Measurements from ENCODE around the gene AP1AR.
"Not testable (repeated sequence)": the region's sequence is repeated elsewhere in the genome, so short reads cannot be mapped to it uniquely, and the experiment has no call there.

Gene AP1AR

GRCh38 chr4:112206431-112206830, 25.2 kb upstream of the AP1AR start:
- Histone ChIP-seq H3K27ac (replicated peaks; ENCODE audit: low read length) (no peak overlapping the region), H2BK5ac (ENCODE audit: low read length) (no peak overlapping the region), H3K23ac (ENCODE audit: low read depth, low read length, poor library complexity) (no peak overlapping the region), H4K8ac (ENCODE audit: low read depth, low read length) (no peak overlapping the region), H3K4me3 (ENCODE audit: low read length in 2 of 2) (no peak overlapping the region), H4K91ac (ENCODE audit: low read depth, low read length, poor library complexity) (no peak overlapping the region), H3K79me1 (ENCODE audit: low read depth, low read length) (no peaks in the 10 kb centered on the region), H2BK12ac (ENCODE audit: low read length) (no peak overlapping the region), H2BK120ac (ENCODE audit: low read depth, low read length) (no peak overlapping the region), H3K9me3 (replicated peaks in 1 of 2; ENCODE audit: control insufficient read depth in 2 of 2, insufficient read depth in 1 of 2, low read depth in 1 of 2, low read length in 2 of 2) (no peaks in the 10 kb centered on the region), H2AFZ (ENCODE audit: low read length) (no peak overlapping the region), H3K14ac (ENCODE audit: low read length) (no peak overlapping the region), H3K4ac (ENCODE audit: low read length) (no peak overlapping the region), H2AK5ac (ENCODE audit: low read depth, low read length) (no peak overlapping the region), H2BK15ac (ENCODE audit: low read length) (no peak overlapping the region), H3K36me3 (replicated peaks in 1 of 2; ENCODE audit: control insufficient read depth in 2 of 2, insufficient read depth in 2 of 2, low read length in 2 of 2) (no peaks in the 10 kb centered on the region), H3K27me3 (ENCODE audit: control insufficient read depth in 3 of 3, insufficient read depth in 3 of 3, low read depth in 1 of 3, low read length in 3 of 3) (no peaks in the 10 kb centered on the region), H3K18ac (ENCODE audit: low read length) (no peak overlapping the region), H3K9ac (ENCODE audit: low read depth, low read length, poor library complexity) (no peak overlapping the region), H3K4me2 (ENCODE audit: insufficient read depth, low read length, poor library complexity, severe bottlenecking) (no peak overlapping the region), H3K4me1 (ENCODE audit: control insufficient read depth in 2 of 2, insufficient read depth in 1 of 2, low read depth in 1 of 2, low read length in 2 of 2) (no peaks in the 10 kb centered on the region)
- WGBS, 2 donors (ENCODE audit: extremely low coverage in 2 of 2, insufficient read length in 2 of 2, insufficient replicate concordance in 1 of 2) = no CpG with 5 or more reads among the region's 2 CpGs
- no peak for DNase-seq (ENCODE audit: low spot score)

GRCh38 chr4:112208137-112209095, 23.2 kb upstream of the AP1AR start:
- H3K4me1 ChIP-seq (ENCODE audit: control insufficient read depth in 2 of 2, insufficient read depth in 1 of 2, low read depth in 1 of 2, low read length in 2 of 2) = not testable (repeated sequence)

GRCh38 chr4:112210777-112211176, 20.8 kb upstream of the AP1AR start:
- Histone ChIP-seq H3K4me3 (ENCODE audit: low read length in 2 of 2) (no peak overlapping the region), H3K4me2 (ENCODE audit: insufficient read depth, low read length, poor library complexity, severe bottlenecking) (no peak overlapping the region), H2AK5ac (ENCODE audit: low read depth, low read length) (no peak overlapping the region), H3K36me3 (replicated peaks in 1 of 2; ENCODE audit: control insufficient read depth in 2 of 2, insufficient read depth in 2 of 2, low read length in 2 of 2) (no peaks in the 10 kb centered on the region), H3K79me1 (ENCODE audit: low read depth, low read length) (no peaks in the 10 kb centered on the region), H2BK5ac (ENCODE audit: low read length) (no peak overlapping the region), H3K27me3 (ENCODE audit: control insufficient read depth in 3 of 3, insufficient read depth in 3 of 3, low read depth in 1 of 3, low read length in 3 of 3) (no peaks in the 10 kb centered on the region), H3K4me1 (ENCODE audit: control insufficient read depth in 2 of 2, insufficient read depth in 1 of 2, low read depth in 1 of 2, low read length in 2 of 2) (no peaks in the 10 kb centered on the region), H2BK120ac (ENCODE audit: low read depth, low read length) (no peak overlapping the region), H2BK12ac (ENCODE audit: low read length) (no peak overlapping the region), H3K23ac (ENCODE audit: low read depth, low read length, poor library complexity) (no peak overlapping the region), H4K8ac (ENCODE audit: low read depth, low read length) (no peak overlapping the region), H3K4ac (ENCODE audit: low read length) (no peak overlapping the region), H3K14ac (ENCODE audit: low read length) (no peak overlapping the region), H3K9me3 (replicated peaks in 1 of 2; ENCODE audit: control insufficient read depth in 2 of 2, insufficient read depth in 1 of 2, low read depth in 1 of 2, low read length in 2 of 2) (no peaks in the 10 kb centered on the region), H2AFZ (ENCODE audit: low read length) (no peak overlapping the region), H3K27ac (replicated peaks; ENCODE audit: low read length) (no peak overlapping the region), H3K9ac (ENCODE audit: low read depth, low read length, poor library complexity) (no peak overlapping the region), H3K18ac (ENCODE audit: low read length) (no peak overlapping the region), H4K91ac (ENCODE audit: low read depth, low read length, poor library complexity) (no peak overlapping the region), H2BK15ac (ENCODE audit: low read length) (no peak overlapping the region)
- WGBS, 2 donors (ENCODE audit: extremely low coverage in 2 of 2, insufficient read length in 2 of 2, insufficient replicate concordance in 1 of 2) = no CpG with 5 or more reads among the region's 1 CpG
- DNase-seq (ENCODE audit: low spot score) = no peak

More at GRCh38 chr4:112208137-112209095, 23.2 kb upstream of the AP1AR start:
- H3K79me1 ChIP-seq (ENCODE audit: low read depth, low read length); H2BK120ac ChIP-seq (ENCODE audit: low read depth, low read length); H3K23ac ChIP-seq (ENCODE audit: low read depth, low read length, poor library complexity); H2AFZ ChIP-seq (ENCODE audit: low read length); H2BK15ac ChIP-seq (ENCODE audit: low read length); H3K4me3 ChIP-seq (ENCODE audit: low read length in 2 of 2); DNase-seq (ENCODE audit: low spot score); H3K9ac ChIP-seq (ENCODE audit: low read depth, low read length, poor library complexity); H4K91ac ChIP-seq (ENCODE audit: low read depth, low read length, poor library complexity); H2AK5ac ChIP-seq (ENCODE audit: low read depth, low read length); H2BK5ac ChIP-seq (ENCODE audit: low read length); H3K18ac ChIP-seq (ENCODE audit: low read length); H2BK12ac ChIP-seq (ENCODE audit: low read length); H4K8ac ChIP-seq (ENCODE audit: low read depth, low read length); H3K9me3 ChIP-seq (replicated peaks in 1 of 2; ENCODE audit: control insufficient read depth in 2 of 2, insufficient read depth in 1 of 2, low read depth in 1 of 2, low read length in 2 of 2); H3K4me2 ChIP-seq (ENCODE audit: insufficient read depth, low read length, poor library complexity, severe bottlenecking); H3K27ac ChIP-seq (replicated peaks; ENCODE audit: low read length); H3K27me3 ChIP-seq (ENCODE audit: control insufficient read depth in 3 of 3, insufficient read depth in 3 of 3, low read depth in 1 of 3, low read length in 3 of 3); H3K36me3 ChIP-seq (replicated peaks in 1 of 2; ENCODE audit: control insufficient read depth in 2 of 2, insufficient read depth in 2 of 2, low read length in 2 of 2); H3K14ac ChIP-seq (ENCODE audit: low read length); H3K4ac ChIP-seq (ENCODE audit: low read length): not testable (repeated sequence)
- no CpG with 5 or more reads among the region's 7 CpGs for WGBS, 2 donors (ENCODE audit: extremely low coverage in 2 of 2, insufficient read length in 2 of 2, insufficient replicate concordance in 1 of 2)

GRCh38 chr4:112213091-112213490, 18.5 kb upstream of the AP1AR start:
- Histone ChIP-seq H3K4me3 (ENCODE audit: low read length in 2 of 2) (no peak overlapping the region), H3K9ac (ENCODE audit: low read depth, low read length, poor library complexity) (no peak overlapping the region), H4K91ac (ENCODE audit: low read depth, low read length, poor library complexity) (no peak overlapping the region), H3K4ac (ENCODE audit: low read length) (no peak overlapping the region), H2AK5ac (ENCODE audit: low read depth, low read length) (no peak overlapping the region), H3K36me3 (replicated peaks in 1 of 2; ENCODE audit: control insufficient read depth in 2 of 2, insufficient read depth in 2 of 2, low read length in 2 of 2) (no peaks in the 10 kb centered on the region), H3K27me3 (ENCODE audit: control insufficient read depth in 3 of 3, insufficient read depth in 3 of 3, low read depth in 1 of 3, low read length in 3 of 3) (peaks cover 0 to 3% (median 0%) of the 10 kb centered on the region in 3 experiments), H4K8ac (ENCODE audit: low read depth, low read length) (no peak overlapping the region), H3K4me1 (ENCODE audit: control insufficient read depth in 2 of 2, insufficient read depth in 1 of 2, low read depth in 1 of 2, low read length in 2 of 2) (no peaks in the 10 kb centered on the region), H3K9me3 (replicated peaks in 1 of 2; ENCODE audit: control insufficient read depth in 2 of 2, insufficient read depth in 1 of 2, low read depth in 1 of 2, low read length in 2 of 2) (no peaks in the 10 kb centered on the region), H3K23ac (ENCODE audit: low read depth, low read length, poor library complexity) (no peak overlapping the region), H2BK12ac (ENCODE audit: low read length) (no peak overlapping the region), H3K79me1 (ENCODE audit: low read depth, low read length) (no peaks in the 10 kb centered on the region), H3K14ac (ENCODE audit: low read length) (no peak overlapping the region), H3K27ac (replicated peaks; ENCODE audit: low read length) (no peak overlapping the region), H2BK15ac (ENCODE audit: low read length) (no peak overlapping the region), H2BK5ac (ENCODE audit: low read length) (no peak overlapping the region), H2BK120ac (ENCODE audit: low read depth, low read length) (no peak overlapping the region), H2AFZ (ENCODE audit: low read length) (no peak overlapping the region), H3K4me2 (ENCODE audit: insufficient read depth, low read length, poor library complexity, severe bottlenecking) (no peak overlapping the region), H3K18ac (ENCODE audit: low read length) (no peak overlapping the region)
- no CpG with 5 or more reads among the region's 2 CpGs for WGBS, 2 donors (ENCODE audit: extremely low coverage in 2 of 2, insufficient read length in 2 of 2, insufficient replicate concordance in 1 of 2)
- no peak for DNase-seq (ENCODE audit: low spot score)

Measured in neuronal stem cell (in vitro differentiated cells).